ENCODE measurements around the gene PDZD4. TPM values are rescaled to one million over a fixed set of nuclear protein-coding genes. Genes with fewer than 3 reads are reported as not detected.

PDZD4 gene
- total and polyA plus RNA-seq, 2 donors from 2014 or later = 4.7 to 7.0 TPM

GRCh38 chrX:153774576-153775292 is 55.6 kb downstream of the PDZD4 start:
- DNase-seq (peak in 2 of 5 donors; percentile 45 to 66), FAIRE-seq (no peak)
- no peaks in the 10 kb centered on the region for H3K36me3 ChIP-seq (ENCODE audit: control insufficient read depth in 2 of 3, insufficient read depth in 3 of 3, low read length in 3 of 3)
- no peaks in the 10 kb centered on the region for H3K4me1 ChIP-seq (ENCODE audit: control insufficient read depth in 2 of 3, insufficient read depth in 2 of 3, low read depth in 1 of 3, low read length in 3 of 3)
- no peak overlapping the region for H3K27ac ChIP-seq (ENCODE audit: low read depth in 2 of 2, low read length in 2 of 2)
- no peaks in the 10 kb centered on the region for H3K27me3 ChIP-seq (ENCODE audit: control insufficient read depth, insufficient read depth, low read length)
- no peak overlapping the region for H3K9ac ChIP-seq (ENCODE audit: low read length in 3 of 3)
- H3K9me3 ChIP-seq (ENCODE audit: control insufficient read depth in 2 of 3, insufficient read depth in 1 of 3, low read length in 3 of 3) = no peaks in the 10 kb centered on the region
- no peak for TF ChIP-seq CTCF (IDR thresholded peaks at IDR 0.05; ENCODE audit: borderline replicate concordance, extremely low read depth, insufficient read depth)
- no peak overlapping the region for H3K4me3 ChIP-seq (ENCODE audit: low read length in 3 of 3)
- intact Hi-C loops (cut with DNase I) = no loop called here

GRCh38 chrX:153773741-153774575 is 56.4 kb downstream of the PDZD4 start:
- FAIRE-seq (no peak), DNase-seq (peak in 2 of 5 donors; percentile 24 to 73)
- Histone ChIP-seq H3K4me1 (ENCODE audit: control insufficient read depth in 2 of 3, insufficient read depth in 2 of 3, low read depth in 1 of 3, low read length in 3 of 3) (no peaks in the 10 kb centered on the region), H3K4me3 (ENCODE audit: low read length in 3 of 3) (no peak overlapping the region), H3K27me3 (ENCODE audit: control insufficient read depth, insufficient read depth, low read length) (no peaks in the 10 kb centered on the region), H3K27ac (ENCODE audit: low read depth in 2 of 2, low read length in 2 of 2) (no peak overlapping the region), H3K36me3 (ENCODE audit: control insufficient read depth in 2 of 3, insufficient read depth in 3 of 3, low read length in 3 of 3) (no peaks in the 10 kb centered on the region), H3K9me3 (ENCODE audit: control insufficient read depth in 2 of 3, insufficient read depth in 1 of 3, low read length in 3 of 3) (no peaks in the 10 kb centered on the region), H3K9ac (ENCODE audit: low read length in 3 of 3) (no peak overlapping the region)
- no peak for TF ChIP-seq CTCF (IDR thresholded peaks at IDR 0.05; ENCODE audit: borderline replicate concordance, extremely low read depth, insufficient read depth)
- intact Hi-C loops (cut with DNase I) = no loop called here

GRCh38 chrX:153773218-153773611 is 57.1 kb downstream of the PDZD4 start:
- intact Hi-C loops (cut with DNase I) = no loop called here
- Histone ChIP-seq H3K9me3 (ENCODE audit: control insufficient read depth in 2 of 3, insufficient read depth in 1 of 3, low read length in 3 of 3) (no peaks in the 10 kb centered on the region), H3K4me1 (ENCODE audit: control insufficient read depth in 2 of 3, insufficient read depth in 2 of 3, low read depth in 1 of 3, low read length in 3 of 3) (no peaks in the 10 kb centered on the region), H3K27ac (ENCODE audit: low read depth in 2 of 2, low read length in 2 of 2) (no peak overlapping the region), H3K4me3 (ENCODE audit: low read length in 3 of 3) (no peak overlapping the region), H3K27me3 (ENCODE audit: control insufficient read depth, insufficient read depth, low read length) (no peaks in the 10 kb centered on the region), H3K36me3 (ENCODE audit: control insufficient read depth in 2 of 3, insufficient read depth in 3 of 3, low read length in 3 of 3) (no peaks in the 10 kb centered on the region), H3K9ac (ENCODE audit: low read length in 3 of 3) (no peak overlapping the region)
- FAIRE-seq (no peak), DNase-seq (no peak)
- no peak for TF ChIP-seq CTCF (IDR thresholded peaks at IDR 0.05; ENCODE audit: borderline replicate concordance, extremely low read depth, insufficient read depth)
